ENCODE data around the gene ZSWIM1.

ZSWIM1 gene

DNA sequence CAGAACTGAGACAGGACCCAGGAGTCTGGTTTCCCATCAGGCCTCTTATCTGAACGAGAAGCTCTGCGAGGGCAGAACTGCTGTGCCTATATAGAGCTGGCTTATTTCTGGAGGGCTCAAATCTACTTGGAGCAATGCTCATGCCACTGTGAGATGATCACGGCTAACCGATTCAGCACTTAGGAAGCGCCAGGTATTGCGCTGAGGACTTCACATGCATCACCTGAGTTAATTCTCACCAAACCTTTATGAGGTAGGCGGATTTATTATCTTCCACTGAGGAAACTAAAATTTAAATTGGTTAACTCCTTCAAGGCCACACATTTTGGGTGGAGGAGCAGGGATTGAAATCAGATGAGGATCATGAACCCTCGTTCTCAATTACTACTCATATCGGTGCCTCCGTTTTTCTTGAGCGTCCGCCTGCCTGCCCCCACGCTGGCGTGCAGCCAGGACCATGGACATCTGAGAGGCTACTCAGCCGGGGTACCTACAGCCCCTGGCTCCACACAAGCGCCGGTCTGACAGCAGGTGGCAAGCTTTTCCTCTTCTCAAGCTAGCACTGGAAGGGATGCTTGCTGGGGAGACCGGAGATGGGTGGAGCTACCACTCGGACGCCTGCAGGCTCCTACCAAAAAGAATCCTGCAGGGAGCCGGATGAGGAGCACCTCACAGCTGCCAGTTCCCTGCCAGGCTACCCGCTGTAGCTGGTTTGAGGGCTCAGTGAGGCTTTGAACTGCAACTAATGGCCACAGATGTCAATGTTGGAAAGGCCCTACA, 52.4 kb downstream of the ZSWIM1 start:
- peak; percentile 65 for DNase-seq

- DNase-seq: peak; percentile 53
These were observed 53.1 kb downstream of the ZSWIM1 start for GRCh38 chr20:45934046-45934585.
